B cell (primary cell): ENCODE measurements around the gene PALLD.

Source experiments
- CTCF ChIP-seq: fragments of 200-600 bp; IDR thresholded peaks from one replicate; pipeline ENCODE4 v1.8.0; 2022; ENCODE audit warnings: antibody characterized with exemption, mild to moderate bottlenecking
- EZH2 ChIP-seq: IDR thresholded peaks from 2 replicates; pipeline ENCODE4 v1.6.1; 2012; ENCODE audit warnings: borderline replicate concordance, low read depth, mild to moderate bottlenecking, moderate library complexity, low read length; ENCODE audit not compliant: insufficient read depth, poor library complexity, severe bottlenecking

GRCh38 chr4:168757500-168757899 is 260.6 kb downstream of the PALLD start:
- TF ChIP-seq CTCF (no peak), EZH2 (no peak)
